HepG2 (cell line): ENCODE results near the gene DHX29. TPM values are rescaled to one million over a fixed set of nuclear protein-coding genes. Genes with fewer than 3 reads are reported as not detected.

Source experiments
- ATF6 ChIP-seq: sonication (generic); formaldehyde crosslinking; conservative IDR thresholded peaks from 2 replicates; pipeline ENCODE4 v1.4.0; 2020; ENCODE audit warnings: missing genetic modification reagents
- CEBPB ChIP-seq: IDR thresholded peaks from 2 replicates; pipeline ENCODE4 v1.6.1; 2011; ENCODE audit warnings: low read depth, low read length, improper control_type of control experiment, borderline replicate concordance
- FOXP4 ChIP-seq: sonication (generic); formaldehyde crosslinking; IDR thresholded peaks from 2 replicates; pipeline ENCODE4 v1.4.0; 2020; ENCODE audit warnings: missing genetic modification reagents
- GFI1 ChIP-seq: sonication (generic); formaldehyde crosslinking; IDR thresholded peaks from 2 replicates; pipeline ENCODE4 v1.5.0; 2020; ENCODE audit warnings: missing genetic modification reagents, mild to moderate bottlenecking, borderline replicate concordance
- GTF2F1 ChIP-seq: fragments of 150-350 bp; IDR thresholded peaks from 2 replicates; pipeline ENCODE4 v1.6.1; 2014; ENCODE audit warnings: low read length
- GTF3A ChIP-seq: sonication (generic); formaldehyde crosslinking; conservative IDR thresholded peaks from 2 replicates; pipeline ENCODE4 v1.4.0; 2020; ENCODE audit warnings: mild to moderate bottlenecking, missing genetic modification reagents
- RFX1 ChIP-seq: fragments of 450-650 bp; IDR thresholded peaks from 2 replicates; pipeline ENCODE4 v1.6.1; 2017
- SMARCE1 ChIP-seq: fragments of 450-650 bp; IDR thresholded peaks from 2 replicates; pipeline ENCODE4 v1.6.1; 2017; ENCODE audit warnings: borderline replicate concordance
- SOX13 ChIP-seq, 3 experiments: fragments of 450-650 bp in 1 of 3; sonication (generic) in 1 of 3; formaldehyde crosslinking in 1 of 3; IDR thresholded peaks in 2 of 3; conservative IDR thresholded peaks in 1 of 3; 2 replicates each; pipeline versions ENCODE4 v1.5.0 to v1.6.1; 2016 to 2020; ENCODE audit warnings: antibody characterized with exemption in 1 of 3, mild to moderate bottlenecking in 1 of 3, missing compliant biosample characterization in 1 of 3, missing genetic modification reagents in 1 of 3, moderate library complexity in 1 of 3
- TFE3 ChIP-seq: IDR thresholded peaks from 2 replicates; pipeline ENCODE4 v1.6.1; 2016
- ZNF280D ChIP-seq: sonication (generic); formaldehyde crosslinking; IDR thresholded peaks from 2 replicates; pipeline ENCODE4 v1.5.1; 2020; ENCODE audit warnings: mild to moderate bottlenecking, missing genetic modification reagents
- ZNF317 ChIP-seq: sonication (generic); formaldehyde crosslinking; IDR thresholded peaks from 2 replicates; pipeline ENCODE4 v1.5.0; 2020; ENCODE audit warnings: mild to moderate bottlenecking, missing genetic modification reagents
- ZNF597 ChIP-seq: sonication (generic); formaldehyde crosslinking; IDR thresholded peaks from 2 replicates; pipeline ENCODE4 v1.5.0; 2020; ENCODE audit warnings: missing genetic modification reagents
- ZNF619 ChIP-seq: sonication (generic); formaldehyde crosslinking; IDR thresholded peaks from 2 replicates; pipeline ENCODE4 v1.4.0; 2020; ENCODE audit warnings: mild to moderate bottlenecking, missing genetic modification reagents
- ZNF800 ChIP-seq: sonication (generic); formaldehyde crosslinking; IDR thresholded peaks from 2 replicates; pipeline ENCODE4 v1.4.0; 2020; ENCODE audit warnings: missing genetic modification reagents
- polyA plus RNA-seq, 8 experiments: library from polyadenylated mRNA; depleted of rRNA in 3 of 8; stranded (reverse) in 7 of 8; unstranded in 1 of 8; fragments of >200 nt; fragmentation: Illumina TruSeq in 4 of 8; extraction: Trizol in 4 of 8; gene quantifications; 2 replicates each; pipeline versions ENCODE4 v1.2.1 to v1.2.3, GENCODE V29; 2011 to 2016; ENCODE audit warnings: low read depth in 4 of 8, missing spikeins in 1 of 8, mixed read lengths in 1 of 8; ENCODE audit not compliant: insufficient read depth in 1 of 8
- total RNA-seq, 5 experiments: library from RNA; depleted of rRNA; stranded (reverse); fragments of >200 nt; fragmentation: Illumina TruSeq; extraction: Trizol; gene quantifications; 2 replicates each; pipeline ENCODE4 v1.2.3, GENCODE V29; 2016; ENCODE audit warnings: low read depth in 1 of 5

Gene DHX29
- total and polyA plus RNA-seq, 2 of the 13 experiments (the other 11 are each of a cell fraction or from before 2014, with no cell fraction given) = 1.9 to 22.0 TPM

GRCh38 chr5:55307383-55308253 is at the start of gene DHX29, which contains the start of gene MTREX (continued):
- TF ChIP-seq GTF2F1 (0 out of 2 replicates have a peak, but pooled peaks have one; percentile 56), SOX13 (IDR thresholded peaks at IDR 0.05) (no peak), SOX13 (CRISPR knock-in tag; conservative IDR thresholded peaks at IDR 0.05 in 1 of 2, IDR thresholded peaks at IDR 0.05 in 1 of 2) (0 out of 4 replicates have a peak, but pooled peaks of 1 of the 2 experiments have one; percentile 5), SMARCE1 (no peak), ZNF280D (CRISPR knock-in tag) (no peak), GTF3A (no peak; the same call in 1 of the 2 replicates), ZNF597 (CRISPR knock-in tag) (no peak), ZNF800 (CRISPR knock-in tag) (peak; percentile 45; the same call in 1 of the 2 replicates), RFX1 (no peak), GFI1 (no peak), FOXP4 (CRISPR knock-in tag) (0 out of 2 replicates have a peak, but pooled peaks have one; percentile 13), ZNF619 (no peak; the same call in 1 of the 2 replicates), ZNF317 (CRISPR knock-in tag) (no peak), ATF6 (no peak), CEBPB (no peak), TFE3 (CRISPR knock-in tag) (peak; percentile 6; the same call in 1 of the 2 replicates)
